HepG2 (cell line): ENCODE data around the gene METTL16. TPM values are rescaled to one million over a fixed set of nuclear protein-coding genes. Genes with fewer than 3 reads are reported as not detected.

Experiments
- ATAC-seq: fragments of 200-7000 bp; cut with Tn5 transposase; 3 replicates; pipeline ENCODE4 v1.9.1; 2020; ENCODE audit warnings: mild to moderate bottlenecking, moderate library complexity
- BruUV-seq: library from RNA; stranded (reverse); fragments of 400-500 nt; replicated peaks from 2 replicates; lab custom pipeline; 2021; lab: Mats Ljungman, UMichigan
- CTCF ChIA-PET: fragments of 300-600 bp; formaldehyde crosslinking; extraction: SDS; loops from one replicate; lab custom pipeline; 2021; ENCODE audit warnings: low total read pairs, inconsistent platforms, low intra/inter-chr PET ratio; lab: Yijun Ruan, JAX
- POLR2A ChIA-PET: fragments of 350-600 bp; sonication (Branson Sonifier 250); formaldehyde crosslinking; loops from one replicate; lab custom pipeline; 2020; ENCODE audit warnings: antibody characterized with exemption, inconsistent platforms; lab: Yijun Ruan, JAX
- DNase-seq: peaks from one replicate; pipeline ENCODE4 v3.0.0-alpha.2; 2015; ENCODE audit warnings: low spot score
- FAIRE-seq: peaks from 3 replicates; lab custom pipeline; 2011; peaks lifted over from hg19 to GRCh38; lab: Jason Lieb, UNC
- H2AFZ ChIP-seq: one replicate; pipeline ENCODE4 v1.6.1; 2011; ENCODE audit warnings: low read length, inconsistent platforms
- H3K27ac ChIP-seq: fragments of 300-600 bp; 3 replicates; pipeline ENCODE4 v1.8.0; 2011; ENCODE audit warnings: mixed run types, mild to moderate bottlenecking, mixed read lengths, low read length, inconsistent platforms; ENCODE audit not compliant: insufficient read depth; ENCODE audit errors: extremely low read length
- H3K27me3 ChIP-seq, 2 experiments: fragments of 200-600 bp in 1 of 2; 2 replicates in 1 of 2; 3 replicates in 1 of 2; pipeline versions ENCODE4 v1.6.0 to v1.8.0; 2011; ENCODE audit warnings: low read length in 2 of 2, mild to moderate bottlenecking in 2 of 2, moderate library complexity in 2 of 2, inconsistent platforms in 1 of 2; ENCODE audit not compliant: insufficient read depth in 2 of 2, control insufficient read depth in 1 of 2
- H3K36me3 ChIP-seq, 2 experiments: fragments of 200-600 bp in 1 of 2; replicated peaks in 1 of 2; 2 replicates in 1 of 2; 3 replicates in 1 of 2; pipeline versions ENCODE4 v1.5.1 to v1.8.0; 2011; ENCODE audit warnings: low read length in 2 of 2, inconsistent platforms in 1 of 2; ENCODE audit not compliant: insufficient read depth in 2 of 2, control insufficient read depth in 1 of 2
- H3K4me1 ChIP-seq: 2 replicates; pipeline ENCODE4 v1.5.1; 2012; ENCODE audit warnings: low read length, inconsistent platforms; ENCODE audit not compliant: insufficient read depth
- H3K4me2 ChIP-seq: 2 replicates; pipeline ENCODE4 v1.6.0; 2011; ENCODE audit warnings: low read depth, low read length, inconsistent platforms
- H3K4me3 ChIP-seq, 3 experiments: fragments of 200-600 bp in 1 of 3; sonication (generic), shearing (Covaris generic) in 1 of 3; replicated peaks in 1 of 3; 2 replicates each; pipeline ENCODE4 v1.5.1; 2011 to 2016; ENCODE audit warnings: low read length in 3 of 3, inconsistent platforms in 2 of 3, low read depth in 2 of 3, mild to moderate bottlenecking in 2 of 3, control low read depth in 1 of 3, mixed read lengths in 1 of 3; ENCODE audit not compliant: insufficient read depth in 1 of 3
- H3K79me2 ChIP-seq: one replicate; pipeline ENCODE4 v1.6.1; 2011; ENCODE audit warnings: low read length, inconsistent platforms; ENCODE audit not compliant: insufficient read depth
- H3K9ac ChIP-seq: 2 replicates; pipeline ENCODE4 v1.6.0; 2011; ENCODE audit warnings: mild to moderate bottlenecking, low read depth, low read length, inconsistent platforms; ENCODE audit not compliant: insufficient read depth
- H3K9me3 ChIP-seq: 2 replicates; pipeline ENCODE4 v1.5.1; 2012; ENCODE audit warnings: mild to moderate bottlenecking, low read length
- H4K20me1 ChIP-seq: 2 replicates; pipeline ENCODE4 v1.6.0; 2011; ENCODE audit warnings: inconsistent platforms, mild to moderate bottlenecking, low read length, moderate library complexity; ENCODE audit not compliant: insufficient read depth
- ARNT ChIP-seq: fragments of 450-650 bp; IDR thresholded peaks from 2 replicates; pipeline ENCODE4 v1.6.1; 2017
- ELF3 ChIP-seq: IDR thresholded peaks from 2 replicates; pipeline ENCODE4 v1.6.1; 2016; ENCODE audit warnings: missing genetic modification reagents, missing compliant biosample characterization
- ELK4 ChIP-seq: sonication (generic); formaldehyde crosslinking; IDR thresholded peaks from 2 replicates; pipeline ENCODE4 v1.9.0; 2021; ENCODE audit warnings: missing genetic modification reagents, borderline replicate concordance
- JUN ChIP-seq: sonication (generic); formaldehyde crosslinking; IDR thresholded peaks from 2 replicates; pipeline ENCODE4 v1.4.0; 2020; ENCODE audit warnings: mild to moderate bottlenecking, missing genetic modification reagents
- MTA1 ChIP-seq: sonication (generic); formaldehyde crosslinking; IDR thresholded peaks from 2 replicates; pipeline ENCODE4 v1.4.0; 2020; ENCODE audit warnings: missing genetic modification reagents, mild to moderate bottlenecking, borderline replicate concordance
- PRDM10 ChIP-seq: sonication (generic); formaldehyde crosslinking; IDR thresholded peaks from 2 replicates; pipeline ENCODE4 v1.4.0; 2020; ENCODE audit warnings: low read depth, missing genetic modification reagents
- TOE1 ChIP-seq: sonication (generic); formaldehyde crosslinking; IDR thresholded peaks from 2 replicates; pipeline ENCODE4 v1.4.0; 2020; ENCODE audit warnings: mild to moderate bottlenecking, missing genetic modification reagents
- TRIM24 ChIP-seq: sonication (generic); formaldehyde crosslinking; IDR thresholded peaks from 2 replicates; pipeline ENCODE4 v1.8.0; 2022; ENCODE audit warnings: mild to moderate bottlenecking, missing genetic modification reagents
- U2AF1 ChIP-seq: fragments of 200-400 bp; formaldehyde crosslinking; optimal IDR thresholded peaks from 2 replicates; pipeline ENCODE3; 2017; ENCODE audit warnings: mild to moderate bottlenecking, low read depth, low read length
- XBP1 ChIP-seq: sonication (generic); formaldehyde crosslinking; IDR thresholded peaks from 2 replicates; pipeline ENCODE4 v1.5.0; 2020; ENCODE audit warnings: missing genetic modification reagents
- ZFP1 ChIP-seq: IDR thresholded peaks from 2 replicates; pipeline ENCODE4 v1.6.1; 2016
- ZNF121 ChIP-seq: sonication (generic); formaldehyde crosslinking; IDR thresholded peaks from 2 replicates; pipeline ENCODE4 v1.5.0; 2020; ENCODE audit warnings: mild to moderate bottlenecking, missing genetic modification reagents
- ZNF142 ChIP-seq: sonication (generic); formaldehyde crosslinking; IDR thresholded peaks from 2 replicates; pipeline ENCODE4 v1.4.0; 2020; ENCODE audit warnings: missing genetic modification reagents
- ZNF329 ChIP-seq: sonication (generic); formaldehyde crosslinking; IDR thresholded peaks from 2 replicates; pipeline ENCODE4 v1.9.0; 2021; ENCODE audit warnings: low read depth, mild to moderate bottlenecking, missing genetic modification reagents
- ZNF614 ChIP-seq: IDR thresholded peaks from 2 replicates; pipeline ENCODE4 v1.6.1; 2018; ENCODE audit warnings: missing biosample characterization, missing genetic modification reagents, inconsistent platforms, borderline replicate concordance
- ZNF7 ChIP-seq: IDR thresholded peaks from 2 replicates; pipeline ENCODE4 v1.6.1; 2016; ENCODE audit warnings: missing biosample characterization, missing genetic modification reagents
- WGBS: methylation state at CpG from one replicate; pipeline ENCODE4 v1.1.6; 2017; ENCODE audit warnings: low lambda C conversion rate; 5-methylcytosine and 5-hydroxymethylcytosine counted together
- in situ Hi-C: cut with HindIII; loops from 2 replicates; pipeline ENCODE4 v1.10.0; 2017; ENCODE audit warnings: low pct_unique_long_range_greater_than_20kb; ENCODE audit not compliant: extremely low pct_ligation_motif_present
- intact Hi-C: fragments of 100-400 bp; cut with micrococcal nuclease; formaldehyde crosslinking; loops from one replicate; pipeline ENCODE4 v1.10.0; 2022; ENCODE audit not compliant: unreplicated experiment
- polyA plus RNA-seq, 8 experiments: library from polyadenylated mRNA; depleted of rRNA in 3 of 8; stranded (reverse) in 7 of 8; unstranded in 1 of 8; fragments of >200 nt; fragmentation: Illumina TruSeq in 4 of 8; extraction: Trizol in 4 of 8; gene quantifications; 2 replicates each; pipeline versions ENCODE4 v1.2.1 to v1.2.3, GENCODE V29; 2011 to 2016; ENCODE audit warnings: low read depth in 4 of 8, missing spikeins in 1 of 8, mixed read lengths in 1 of 8; ENCODE audit not compliant: insufficient read depth in 1 of 8
- total RNA-seq, 5 experiments: library from RNA; depleted of rRNA; stranded (reverse); fragments of >200 nt; fragmentation: Illumina TruSeq; extraction: Trizol; gene quantifications; 2 replicates each; pipeline ENCODE4 v1.2.3, GENCODE V29; 2016; ENCODE audit warnings: low read depth in 1 of 5

Gene METTL16
- total and polyA plus RNA-seq, 2 of the 13 experiments (the other 11 are each of a cell fraction or from before 2014, with no cell fraction given): 11.6 to 18.5 TPM

- ATAC-seq: no peak
- Histone ChIP-seq H3K27me3 (no peaks in the 10 kb centered on the region), H3K27ac (no peak overlapping the region), H2AFZ (no peak overlapping the region), H3K79me2 (peaks cover 39% of the 10 kb centered on the region), H4K20me1 (0 out of 2 replicates have a peak, but pooled peaks cover 5% of the 10 kb centered on the region), H3K4me1 (peaks cover 25% of the 10 kb centered on the region), H3K36me3 (peaks cover 0 to 3% of the 10 kb centered on the region in 2 experiments; a peak in 1 of 5 replicates), H3K4me2 (no peak overlapping the region), H3K4me3 (no peak overlapping the region), H3K9me3 (no peaks in the 10 kb centered on the region), H3K9ac (no peak overlapping the region)
- CTCF ChIA-PET: no interaction called here
- intact Hi-C loops: no loop called here
- POLR2A ChIA-PET: no interaction called here
- FAIRE-seq: no peak
- no TSS peak for BruUV-seq
- in situ Hi-C loops: no loop called here
- 95% methylated on average over 10 of the region's 10 CpGs for WGBS
- DNase-seq: no peak
- no peak for TF ChIP-seq TRIM24 (CRISPR knock-in tag)
- no peak for TF ChIP-seq U2AF1
- no peak for TF ChIP-seq ZNF614 (CRISPR knock-in tag)
- no peak for TF ChIP-seq ZFP1
- TF ChIP-seq PRDM10 (CRISPR knock-in tag): no peak
- no peak for TF ChIP-seq ZNF7 (CRISPR knock-in tag)
- TF ChIP-seq ARNT: no peak
- TF ChIP-seq XBP1 (CRISPR knock-in tag): no peak
- no peak for TF ChIP-seq ZNF329 (CRISPR knock-in tag)
- no peak for TF ChIP-seq ZNF142 (CRISPR knock-in tag)
- TF ChIP-seq ELF3 (CRISPR knock-in tag): no peak
- TF ChIP-seq TOE1 (CRISPR knock-in tag): no peak
- no peak for TF ChIP-seq JUN (CRISPR knock-in tag)
- TF ChIP-seq ZNF121 (CRISPR knock-in tag): no peak
- no peak for TF ChIP-seq ELK4 (CRISPR knock-in tag)
- no peak for TF ChIP-seq MTA1 (CRISPR knock-in tag)
Observed at GRCh38 chr17:2485970-2486369, 25.7 kb downstream of the METTL16 start.
